A549 (cell line): ENCODE measurements around the gene C19orf25. TPM values are rescaled to one million over a fixed set of nuclear protein-coding genes. Genes with fewer than 3 reads are reported as not detected.
A peak's percentile ranks its signal among the peaks of the same experiment; 100 is the strongest.

Source experiments
- ATAC-seq, 2 experiments: fragments of 200-7000 bp in 1 of 2; fragments of >200 bp in 1 of 2; cut with Nextera tagmentation in 1 of 2; cut with Tn5 transposase in 1 of 2; 3 replicates each; pipeline versions ENCODE4 v1.8.0 to v1.9.1; 2018 to 2020; ENCODE audit warnings: mild to moderate bottlenecking in 1 of 2, moderate library complexity in 1 of 2
- CTCF ChIA-PET: fragments of 300-600 bp; sonication (Branson Sonifier 250); formaldehyde crosslinking; extraction: SDS; loops from one replicate; lab custom pipeline; 2021; ENCODE audit warnings: antibody characterized with exemption, inconsistent platforms; lab: Yijun Ruan, JAX
- POLR2A ChIA-PET: fragments of 350-600 bp; formaldehyde crosslinking; extraction: SDS; loops from one replicate; lab custom pipeline; 2021; ENCODE audit warnings: antibody characterized with exemption, inconsistent platforms; lab: Yijun Ruan, JAX
- DNase-seq, 2 experiments: peaks; one replicate each; pipeline versions ENCODE4 v3.0.0 to v3.0.0-alpha.2; 2011 to 2016; ENCODE audit warnings: low read depth in 1 of 2, low spot score in 1 of 2
- FAIRE-seq: peaks from 2 replicates; lab custom pipeline; 2011; peaks lifted over from hg19 to GRCh38; lab: Jason Lieb, UNC
- H3K27ac ChIP-seq, 2 experiments: fragments of >200 bp; sonication (Bioruptor Twin); formaldehyde crosslinking; 3 replicates each; pipeline ENCODE4 v1.5.1; 2016 to 2017
- H3K4me1 ChIP-seq: fragments of >200 bp; sonication (Bioruptor Twin); formaldehyde crosslinking; 3 replicates; pipeline ENCODE4 v1.6.1; 2016
- H3K4me2 ChIP-seq: fragments of >200 bp; sonication (Bioruptor Twin); formaldehyde crosslinking; 3 replicates; pipeline ENCODE4 v1.6.1; 2016
- H3K4me3 ChIP-seq: fragments of >200 bp; sonication (Bioruptor Twin); formaldehyde crosslinking; 3 replicates; pipeline ENCODE4 v1.5.1; 2016
- H3K9me3 ChIP-seq: fragments of >200 bp; sonication (Bioruptor Twin); formaldehyde crosslinking; 3 replicates; pipeline ENCODE4 v1.6.1; 2016
- BCL3 ChIP-seq: fragments of >200 bp; sonication (Bioruptor Twin); formaldehyde crosslinking; IDR thresholded peaks from 3 replicates; pipeline ENCODE4 v1.6.1; 2016
- BHLHE40 ChIP-seq: IDR thresholded peaks from 2 replicates; pipeline ENCODE4 v1.6.1; 2012; ENCODE audit warnings: low read depth, low read length, inconsistent platforms
- CHD2 ChIP-seq: fragments of 150-350 bp; IDR thresholded peaks from 2 replicates; pipeline ENCODE4 v1.6.1; 2014; ENCODE audit warnings: low read length; ENCODE audit not compliant: partially characterized antibody
- ESRRA ChIP-seq: fragments of 150-350 bp; IDR thresholded peaks from 2 replicates; pipeline ENCODE4 v1.6.1; 2014; ENCODE audit warnings: mild to moderate bottlenecking, low read length, borderline replicate concordance
- FOSB ChIP-seq: fragments of 250-450 bp; sonication (Bioruptor Pico); IDR thresholded peaks from 2 replicates; pipeline ENCODE4 v1.5.0; 2020; ENCODE audit warnings: mild to moderate bottlenecking, moderate library complexity
- HDAC2 ChIP-seq: fragments of 200-600 bp; sonication (generic); IDR thresholded peaks from 2 replicates; pipeline ENCODE4 v1.6.1; 2016
- HOXB13 ChIP-seq: fragments of 250-450 bp; sonication (Bioruptor Pico); IDR thresholded peaks from 2 replicates; pipeline ENCODE4 v1.5.0; 2020; ENCODE audit warnings: low read depth, mild to moderate bottlenecking, moderate library complexity
- JUNB ChIP-seq: fragments of >200 bp; sonication (Bioruptor Twin); formaldehyde crosslinking; IDR thresholded peaks from 2 replicates; pipeline ENCODE4 v1.6.1; 2016
- KDM1A ChIP-seq: fragments of 200-600 bp; sonication (generic); IDR thresholded peaks from 2 replicates; pipeline ENCODE4 v1.6.1; 2016; ENCODE audit warnings: low read depth, mild to moderate bottlenecking
- MAFK ChIP-seq: fragments of 450-650 bp; IDR thresholded peaks from 2 replicates; pipeline ENCODE4 v1.6.1; 2014; ENCODE audit not compliant: partially characterized antibody
- NR3C1 ChIP-seq: fragments of >200 bp; sonication (Bioruptor Twin); formaldehyde crosslinking; IDR thresholded peaks from 3 replicates; pipeline ENCODE4 v1.6.1; 2017
- PHF8 ChIP-seq: fragments of 200-600 bp; sonication (generic); IDR thresholded peaks from 2 replicates; pipeline ENCODE4 v1.6.1; 2016; ENCODE audit warnings: low read depth, mild to moderate bottlenecking, antibody characterized with exemption, moderate library complexity, borderline replicate concordance
- POLR2A ChIP-seq: IDR thresholded peaks from 2 replicates; pipeline ENCODE4 v1.6.1; 2012; ENCODE audit warnings: mild to moderate bottlenecking, low read length
- RARB ChIP-seq: fragments of 250-450 bp; sonication (Bioruptor Pico); IDR thresholded peaks from 2 replicates; pipeline ENCODE4 v1.8.0; 2021; ENCODE audit warnings: mild to moderate bottlenecking, moderate library complexity
- RCOR1 ChIP-seq: fragments of 150-350 bp; IDR thresholded peaks from 2 replicates; pipeline ENCODE4 v1.6.1; 2014; ENCODE audit warnings: antibody characterized with exemption, low read length, low read depth
- RFX5 ChIP-seq: fragments of 450-650 bp; IDR thresholded peaks from 2 replicates; pipeline ENCODE4 v1.7.1; 2014; ENCODE audit warnings: antibody characterized with exemption, mild to moderate bottlenecking, moderate library complexity
- ZFP36 ChIP-seq: fragments of 450-650 bp; IDR thresholded peaks from 2 replicates; pipeline ENCODE4 v1.6.1; 2014; ENCODE audit warnings: borderline replicate concordance; ENCODE audit not compliant: partially characterized antibody
- ZNF302 ChIP-seq: fragments of 250-450 bp; sonication (Bioruptor Pico); IDR thresholded peaks from 2 replicates; pipeline ENCODE4 v1.9.0; 2021; ENCODE audit warnings: inconsistent platforms, mild to moderate bottlenecking, moderate library complexity
- WGBS: methylation state at CpG from one replicate; pipeline ENCODE4 v1.1.6; 2017; ENCODE audit errors: missing lambda C conversion rate; 5-methylcytosine and 5-hydroxymethylcytosine counted together
- polyA plus RNA-seq, 4 experiments: library from polyadenylated mRNA; depleted of rRNA in 3 of 4; stranded (reverse); fragments of >200 nt; fragmentation: RNase III in 1 of 4; extraction: RNeasy Plus Mini Kit Qiagen cat#74134 plus additional on column Dnase treatment in 1 of 4; gene quantifications; 2 replicates in 3 of 4; 3 replicates in 1 of 4; pipeline ENCODE4 v1.2.3, GENCODE V29; 2011 to 2017
- TF ChIP-seq, protein P1 (sequence below): fragments of 250-450 bp; sonication (Bioruptor Pico); IDR thresholded peaks from 2 replicates; pipeline ENCODE4 v1.5.0; 2021; ENCODE audit warnings: mild to moderate bottlenecking, moderate library complexity, borderline replicate concordance
- TF ChIP-seq, protein P2 (sequence below): fragments of 450-650 bp; IDR thresholded peaks from 2 replicates; pipeline ENCODE4 v1.6.1; 2014; ENCODE audit warnings: antibody characterized with exemption

C19orf25 gene
- polyA plus RNA-seq, 2 of the 4 experiments (the other 2 are of a cell fraction): 8.2 to 20.7 TPM

DNA sequence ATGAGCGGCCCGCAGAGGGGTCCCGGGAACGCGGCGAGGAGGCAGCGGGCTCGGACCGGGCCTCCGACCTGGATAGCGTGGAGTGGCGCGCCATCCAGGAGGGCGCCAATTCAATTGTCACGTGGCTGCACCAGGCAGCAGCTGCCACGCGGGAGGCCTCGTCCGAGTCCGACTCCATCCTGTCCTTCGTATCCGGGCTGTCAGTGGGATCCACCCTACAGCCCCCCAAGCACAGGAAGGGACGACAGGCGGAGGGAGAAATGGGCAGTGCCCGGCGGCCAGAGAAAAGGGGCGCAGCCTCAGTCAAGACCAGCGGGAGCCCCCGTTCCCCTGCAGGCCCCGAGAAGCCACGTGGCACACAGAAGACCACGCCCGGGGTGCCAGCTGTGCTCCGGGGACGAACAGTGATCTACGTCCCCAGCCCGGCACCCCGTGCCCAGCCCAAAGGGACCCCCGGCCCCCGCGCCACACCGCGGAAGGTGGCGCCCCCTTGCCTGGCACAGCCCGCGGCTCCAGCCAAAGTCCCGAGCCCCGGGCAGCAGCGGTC lies 10.7 kb downstream of the C19orf25 start:
- Histone ChIP-seq H3K4me1 (peaks cover 7% of the 10 kb centered on the region), H3K9me3 (no peaks in the 10 kb centered on the region), H3K4me2 (peak overlapping the region; percentile 83), H3K4me3 (no peak overlapping the region), H3K27ac (peak overlapping the region in 1 of 2 experiments; percentile 87; a peak in 2 of 6 replicates)
- WGBS: 84% methylated on average over 35 of the region's 49 CpGs
- no peak for FAIRE-seq
- ATAC-seq: no peak
- ChIA-PET POLR2A (interaction anchor here (2.0 kb wide), 1 partner anchor 23 kb away, joined by 5 read pairs; no protein-coding TSS in a partner anchor), CTCF (interaction anchor here (1.0 to 1.8 kb wide), 4 partner anchors 11 to 23 kb away, joined by 3 to 11 read pairs (median 5); no protein-coding TSS in a partner anchor)
- DNase-seq: no peak
- TF ChIP-seq BHLHE40 (no peak), JUNB (no peak), ESRRA (no peak), KDM1A (no peak), RFX5 (no peak), POLR2A (no peak), ZFP36 (no peak), BCL3 (no peak), CHD2 (no peak), ZNF302 (CRISPR knock-in tag) (no peak), HOXB13 (CRISPR knock-in tag) (no peak), FOSB (CRISPR knock-in tag) (no peak), NR3C1 (no peak), RARB (CRISPR knock-in tag) (no peak)
- TF ChIP-seq, protein P1, sequence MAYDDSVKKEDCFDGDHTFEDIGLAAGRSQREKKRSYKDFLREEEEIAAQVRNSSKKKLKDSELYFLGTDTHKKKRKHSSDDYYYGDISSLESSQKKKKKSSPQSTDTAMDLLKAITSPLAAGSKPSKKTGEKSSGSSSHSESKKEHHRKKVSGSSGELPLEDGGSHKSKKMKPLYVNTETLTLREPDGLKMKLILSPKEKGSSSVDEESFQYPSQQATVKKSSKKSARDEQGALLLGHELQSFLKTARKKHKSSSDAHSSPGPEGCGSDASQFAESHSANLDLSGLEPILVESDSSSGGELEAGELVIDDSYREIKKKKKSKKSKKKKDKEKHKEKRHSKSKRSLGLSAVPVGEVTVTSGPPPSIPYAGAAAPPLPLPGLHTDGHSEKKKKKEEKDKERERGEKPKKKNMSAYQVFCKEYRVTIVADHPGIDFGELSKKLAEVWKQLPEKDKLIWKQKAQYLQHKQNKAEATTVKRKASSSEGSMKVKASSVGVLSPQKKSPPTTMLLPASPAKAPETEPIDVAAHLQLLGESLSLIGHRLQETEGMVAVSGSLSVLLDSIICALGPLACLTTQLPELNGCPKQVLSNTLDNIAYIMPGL (CRISPR knock-in tag): no peak

DNA sequence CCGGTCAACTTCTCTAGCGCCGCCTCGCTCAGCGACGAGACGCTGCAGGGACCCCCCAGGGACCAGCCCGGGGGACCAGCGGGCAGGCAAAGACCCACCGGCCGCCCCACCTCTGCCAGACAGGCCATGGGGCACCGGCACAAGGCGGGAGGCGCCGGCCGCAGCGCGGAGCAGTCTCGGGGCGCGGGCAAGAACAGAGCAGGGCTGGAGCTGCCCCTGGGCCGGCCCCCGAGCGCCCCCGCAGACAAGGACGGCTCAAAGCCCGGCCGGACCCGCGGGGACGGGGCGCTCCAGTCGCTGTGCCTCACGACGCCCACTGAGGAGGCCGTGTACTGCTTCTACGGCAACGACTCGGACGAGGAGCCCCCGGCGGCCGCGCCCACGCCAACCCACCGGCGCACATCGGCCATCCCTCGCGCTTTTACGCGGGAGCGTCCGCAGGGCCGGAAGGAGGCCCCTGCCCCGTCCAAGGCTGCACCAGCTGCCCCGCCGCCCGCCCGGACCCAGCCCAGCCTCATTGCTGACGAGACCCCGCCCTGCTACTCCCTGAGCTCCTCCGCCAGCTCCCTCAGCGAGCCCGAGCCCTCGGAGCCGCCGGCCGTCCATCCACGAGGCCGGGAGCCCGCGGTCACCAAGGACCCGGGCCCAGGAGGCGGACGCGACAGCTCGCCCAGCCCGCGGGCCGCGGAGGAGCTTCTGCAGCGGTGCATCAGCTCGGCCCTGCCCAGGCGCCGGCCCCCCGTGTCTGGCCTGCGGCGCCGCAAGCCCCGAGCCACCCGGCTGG lies 11.3 kb downstream of the C19orf25 start:
- H3K4me3 ChIP-seq: no peak overlapping the region
- ATAC-seq (no peak), DNase-seq (no peak), FAIRE-seq (no peak)
- no peak for TF ChIP-seq KDM1A
- TF ChIP-seq POLR2A: no peak
- TF ChIP-seq HDAC2: no peak
- no peak for TF ChIP-seq ZNF302 (CRISPR knock-in tag)
- TF ChIP-seq CHD2: no peak
- no peak for TF ChIP-seq RCOR1
- TF ChIP-seq NR3C1: no peak
- peaks cover 7% of the 10 kb centered on the region for H3K4me1 ChIP-seq
- ChIA-PET POLR2A (interaction anchor here (2.0 kb wide), 1 partner anchor 23 kb away, joined by 5 read pairs; no protein-coding TSS in a partner anchor), CTCF (interaction anchor here (1.0 to 1.8 kb wide), 3 partner anchors 11 to 21 kb away, joined by 3 to 11 read pairs (median 4); no protein-coding TSS in a partner anchor)
- no peaks in the 10 kb centered on the region for H3K9me3 ChIP-seq
- H3K27ac ChIP-seq: no peak overlapping the region
- no peak overlapping the region for H3K4me2 ChIP-seq
- 96% methylated on average over 30 of the region's 92 CpGs for WGBS

DNA sequence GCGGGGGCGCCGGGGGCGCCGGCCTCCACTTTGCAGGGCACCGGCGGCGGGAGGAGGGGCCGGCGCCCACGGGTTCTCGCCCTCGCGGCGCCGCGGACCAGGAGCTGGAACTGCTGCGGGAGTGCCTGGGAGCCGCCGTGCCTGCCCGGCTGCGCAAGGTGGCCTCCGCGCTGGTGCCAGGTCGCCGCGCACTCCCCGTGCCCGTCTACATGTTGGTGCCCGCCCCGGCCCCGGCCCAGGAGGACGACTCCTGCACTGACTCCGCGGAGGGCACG lies 11.9 kb downstream of the C19orf25 start:
- TF ChIP-seq MAFK (no peak), NR3C1 (no peak), PHF8 (no peak)
- TF ChIP-seq, protein P2, sequence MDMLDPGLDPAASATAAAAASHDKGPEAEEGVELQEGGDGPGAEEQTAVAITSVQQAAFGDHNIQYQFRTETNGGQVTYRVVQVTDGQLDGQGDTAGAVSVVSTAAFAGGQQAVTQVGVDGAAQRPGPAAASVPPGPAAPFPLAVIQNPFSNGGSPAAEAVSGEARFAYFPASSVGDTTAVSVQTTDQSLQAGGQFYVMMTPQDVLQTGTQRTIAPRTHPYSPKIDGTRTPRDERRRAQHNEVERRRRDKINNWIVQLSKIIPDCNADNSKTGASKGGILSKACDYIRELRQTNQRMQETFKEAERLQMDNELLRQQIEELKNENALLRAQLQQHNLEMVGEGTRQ: no peak
- H3K4me3 ChIP-seq: no peak overlapping the region
- POLR2A ChIA-PET: no interaction called here
- no peak overlapping the region for H3K4me2 ChIP-seq
- DNase-seq (no peak), ATAC-seq (no peak), FAIRE-seq (no peak)
- no CpG with 5 or more reads among the region's 36 CpGs for WGBS
- H3K9me3 ChIP-seq: no peaks in the 10 kb centered on the region
- peaks cover 7% of the 10 kb centered on the region for H3K4me1 ChIP-seq
- CTCF ChIA-PET: interaction anchor here (1.0 to 2.1 kb wide), 2 partner anchors 10 to 15 kb away, joined by 3 to 6 read pairs; no protein-coding TSS in a partner anchor
- H3K27ac ChIP-seq: no peak overlapping the region
